ENCODE results near the gene IFI44L. TPM values are rescaled to one million over a fixed set of nuclear protein-coding genes. Genes with fewer than 3 reads are reported as not detected.

Gene IFI44L
- total RNA-seq, 1 donor from 2014 or later, result 1.7 TPM

DNA sequence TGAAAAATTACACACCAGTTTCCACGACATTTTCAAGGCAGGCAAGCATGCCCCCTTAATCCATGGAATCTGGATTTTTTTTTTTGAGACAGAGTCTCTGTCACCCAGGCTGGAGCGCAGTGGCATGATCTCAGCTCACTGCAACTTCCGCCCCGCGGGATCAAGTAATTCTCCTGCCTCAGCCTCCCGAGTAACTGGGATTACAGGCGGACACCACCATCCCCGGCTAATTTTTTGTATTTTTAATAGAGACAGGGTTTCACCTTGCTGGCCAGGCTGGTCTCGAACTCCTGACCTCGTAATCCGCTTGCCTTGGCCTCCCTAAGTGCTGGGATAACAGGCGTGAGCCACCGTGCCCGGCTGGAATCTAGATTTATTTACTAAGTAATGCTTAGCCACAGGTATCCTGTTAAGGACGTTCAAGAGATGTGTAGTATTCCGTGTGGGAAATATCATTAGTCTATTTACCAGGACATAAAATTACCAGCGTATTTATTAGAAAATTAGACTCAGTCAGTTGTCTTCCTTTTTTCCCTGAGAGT, 31.8 kb downstream of the IFI44L start:
- intact Hi-C loops (cut with DNase I), result no loop called here
- peak overlapping the region; percentile 35 to 38 for H3K4me3 ChIP-seq
- H3K27me3 ChIP-seq, result no peaks in the 10 kb centered on the region

DNA sequence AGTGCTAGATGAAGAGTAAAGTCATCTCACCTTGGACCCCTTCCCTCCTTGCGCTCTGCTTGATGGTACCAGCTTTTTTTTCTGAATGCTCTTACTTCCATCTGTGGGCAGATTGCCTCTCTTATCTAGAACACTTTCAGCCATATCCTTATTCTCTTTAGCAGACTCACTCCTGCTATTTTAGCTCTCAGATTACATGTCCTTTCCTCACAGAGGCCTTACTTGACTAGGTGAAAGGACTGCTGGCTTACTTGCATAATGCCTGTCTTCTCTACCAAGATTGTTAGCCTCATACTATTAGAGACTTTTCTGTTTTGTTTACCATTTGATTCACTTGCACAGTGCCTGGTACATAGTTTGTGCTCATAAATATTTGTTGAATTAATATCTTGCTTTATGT, 38.7 kb downstream of the IFI44L start:
- H3K27ac ChIP-seq, result no peak overlapping the region
- H3K4me1 ChIP-seq, result peaks cover 1% of the 10 kb centered on the region
- H3K9me3 ChIP-seq, result no peaks in the 10 kb centered on the region
- intact Hi-C loops (cut with DNase I), result no loop called here
- peaks cover 0 to 9% of the 10 kb centered on the region in 2 donors for H3K36me3 ChIP-seq
- H3K27me3 ChIP-seq, result no peaks in the 10 kb centered on the region
- no peak overlapping the region for H3K4me3 ChIP-seq
- no peak for DNase-seq (ENCODE audit: extremely low spot score in 2 of 2)
- TF ChIP-seq POLR2AphosphoS5 (IDR thresholded peaks at IDR 0.05; ENCODE audit: insufficient read depth in 1 of 2, low read depth in 1 of 2) (no peak), CTCF (IDR thresholded peaks at IDR 0.05) (no peak), POLR2A (IDR thresholded peaks at IDR 0.05) (no peak)

More for the DNA sequence above, 31.8 kb downstream of the IFI44L start:
- no peaks in the 10 kb centered on the region for H3K9me3 ChIP-seq
- H3K27ac ChIP-seq, result peak overlapping the region; percentile 9
- peaks cover 40% of the 10 kb centered on the region for H3K4me1 ChIP-seq
- H3K36me3 ChIP-seq, result no peaks in the 10 kb centered on the region
- DNase-seq (ENCODE audit: extremely low spot score in 2 of 2), result no peak
- TF ChIP-seq POLR2A (IDR thresholded peaks at IDR 0.05) (no peak), POLR2AphosphoS5 (IDR thresholded peaks at IDR 0.05; ENCODE audit: insufficient read depth in 1 of 2, low read depth in 1 of 2) (no peak), CTCF (IDR thresholded peaks at IDR 0.05) (no peak)

DNA sequence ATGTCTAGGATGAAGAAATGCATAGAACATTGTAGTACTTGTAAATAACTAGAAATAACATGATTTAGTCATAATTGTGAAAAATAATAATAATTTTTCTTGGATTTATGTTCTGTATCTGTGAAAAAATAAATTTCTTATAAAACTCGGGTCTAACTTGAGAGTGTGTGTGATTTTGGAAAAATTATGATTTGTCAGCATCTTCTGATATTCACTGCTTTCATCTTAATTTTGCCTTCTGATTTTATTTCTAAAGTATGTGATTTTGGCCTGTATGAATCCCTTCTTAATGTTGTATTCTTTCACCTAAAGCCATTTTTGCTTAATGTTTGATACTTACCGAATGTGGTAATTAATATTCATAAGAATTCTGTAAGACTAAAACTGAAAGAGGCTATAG, 43.7 kb downstream of the IFI44L start:
- H3K27me3 ChIP-seq, result no peaks in the 10 kb centered on the region
- H3K4me1 ChIP-seq, result no peaks in the 10 kb centered on the region
- peaks cover 0 to 9% of the 10 kb centered on the region in 2 donors for H3K36me3 ChIP-seq
- DNase-seq (ENCODE audit: extremely low spot score in 2 of 2), result no peak
- intact Hi-C loops (cut with DNase I), result no loop called here
- H3K9me3 ChIP-seq, result no peaks in the 10 kb centered on the region
- H3K4me3 ChIP-seq, result no peak overlapping the region
- TF ChIP-seq POLR2AphosphoS5 (IDR thresholded peaks at IDR 0.05; ENCODE audit: insufficient read depth in 1 of 2, low read depth in 1 of 2) (no peak), POLR2A (IDR thresholded peaks at IDR 0.05) (no peak), CTCF (IDR thresholded peaks at IDR 0.05) (no peak)
- H3K27ac ChIP-seq, result no peak overlapping the region

DNA sequence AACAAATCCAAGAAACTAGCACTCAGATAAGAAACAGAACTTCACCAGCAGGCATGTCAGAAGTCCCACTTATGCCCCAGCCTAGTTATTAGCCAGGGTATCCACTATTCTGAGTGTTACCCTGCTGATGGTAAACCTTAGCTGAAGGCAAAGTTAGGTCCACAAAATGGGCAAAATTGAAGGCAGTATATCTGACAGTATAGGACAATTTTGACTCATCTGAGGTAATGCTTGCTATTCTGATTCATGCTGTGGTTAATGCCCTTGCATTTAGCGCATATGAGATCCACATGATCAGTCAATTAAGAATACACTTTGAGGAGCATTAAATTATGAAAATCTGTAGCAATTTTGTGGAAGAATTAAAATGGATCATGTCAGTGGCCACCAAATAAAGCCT, 44.5 kb downstream of the IFI44L start:
- no peak for DNase-seq (ENCODE audit: extremely low spot score in 2 of 2)

More for the DNA sequence above, 44.5 kb downstream of the IFI44L start:
- Histone ChIP-seq H3K27me3 (no peaks in the 10 kb centered on the region), H3K9me3 (no peaks in the 10 kb centered on the region), H3K4me1 (no peaks in the 10 kb centered on the region), H3K4me3 (no peak overlapping the region), H3K36me3 (peaks cover 0 to 9% of the 10 kb centered on the region in 2 donors), H3K27ac (no peak overlapping the region)
- intact Hi-C loops (cut with DNase I), result no loop called here
- no peak for TF ChIP-seq CTCF (IDR thresholded peaks at IDR 0.05)
- TF ChIP-seq POLR2AphosphoS5 (IDR thresholded peaks at IDR 0.05; ENCODE audit: insufficient read depth in 1 of 2, low read depth in 1 of 2), result no peak
- no peak for TF ChIP-seq POLR2A (IDR thresholded peaks at IDR 0.05)

Data from vagina (tissue), 2 donors.